Measurements from ENCODE around the gene RNF114.
A peak's percentile ranks its signal among the peaks of the same experiment; 100 is the strongest.
"Not testable (repeated sequence)": the region's sequence is repeated elsewhere in the genome, so short reads cannot be mapped to it uniquely, and the experiment has no call there.

Gene RNF114

DNA sequence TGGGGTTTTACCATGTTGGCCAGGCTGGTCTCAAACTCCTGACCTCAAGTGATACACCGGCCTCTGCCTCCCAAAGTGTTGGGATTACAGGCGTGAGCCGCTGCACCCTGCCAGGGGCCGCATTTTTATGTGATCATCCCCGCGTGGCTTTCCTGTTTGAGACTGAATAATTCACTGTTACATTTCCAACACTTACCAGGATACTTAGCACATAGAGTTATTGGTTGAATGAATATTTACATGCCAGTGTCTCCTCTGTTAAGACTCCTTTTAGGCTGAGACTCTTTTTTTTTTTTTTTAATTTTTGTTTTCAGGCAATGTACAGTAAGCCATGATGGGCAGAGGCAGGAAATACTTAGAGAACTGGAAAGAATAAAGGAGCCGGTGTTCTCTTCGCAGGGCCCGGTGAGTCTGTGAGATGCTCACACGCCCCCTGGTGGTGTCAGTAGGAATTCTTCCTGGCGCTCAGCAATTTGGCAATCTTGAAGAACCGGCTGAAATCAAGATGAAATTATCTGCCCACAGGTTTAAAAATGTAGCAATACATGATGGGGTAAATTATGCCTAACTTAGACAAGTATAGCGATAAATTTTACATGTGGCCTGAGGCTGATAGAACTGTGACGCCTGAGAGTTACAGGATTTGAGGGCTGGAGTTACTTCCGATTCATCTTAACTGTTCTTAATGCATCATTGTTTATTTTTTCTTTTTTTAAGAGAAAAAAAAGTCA lies 7.6 kb upstream of the RNF114 start:
- DNase-seq, result peak; percentile 82

DNA sequence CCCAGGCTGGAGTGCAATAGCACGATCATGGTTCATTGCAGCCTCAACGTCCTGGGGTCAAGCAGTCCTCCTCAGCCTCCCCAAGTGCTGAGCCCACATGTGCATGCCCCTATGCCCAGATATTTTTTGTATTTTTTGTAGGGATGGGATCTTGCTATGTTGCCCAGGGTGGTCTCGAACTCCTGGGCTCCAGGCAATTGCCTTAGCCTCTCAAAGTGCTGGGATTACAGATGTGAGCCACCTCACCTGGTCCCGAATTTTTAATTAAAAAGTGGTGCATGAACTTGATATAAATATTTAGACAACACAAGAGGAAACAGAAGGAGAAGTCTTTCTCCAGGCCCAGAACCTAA lies 7.1 kb upstream of the RNF114 start:
- no peak for DNase-seq

DNA sequence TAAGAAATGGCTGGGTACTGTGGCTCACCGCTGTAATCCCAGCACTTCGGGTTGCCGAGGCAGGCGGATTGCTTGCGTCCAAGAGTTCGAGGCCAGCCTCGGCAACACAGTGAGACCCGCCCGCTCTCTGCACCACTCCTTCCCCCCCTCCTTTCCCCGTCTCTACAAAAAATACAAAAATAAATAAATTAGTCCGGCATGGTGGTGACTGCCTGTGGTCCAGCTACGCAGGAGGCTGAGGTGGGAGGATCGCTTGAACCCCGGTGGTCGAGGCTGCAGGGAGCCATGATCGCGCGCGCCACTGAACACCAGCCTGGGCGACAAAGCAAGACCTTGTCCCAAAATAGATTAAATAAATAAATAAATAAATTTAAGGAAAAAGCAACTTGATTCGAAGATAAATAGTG lies 448 bp upstream of the RNF114 start:
- DNase-seq, result no peak

- no peak for DNase-seq
Observed at GRCh38 chr20:49937027-49937929, 1.1 kb downstream of the RNF114 start.

- DNase-seq, result no peak
Observed at GRCh38 chr20:49938173-49939163, 2.3 kb downstream of the RNF114 start.

GRCh38 chr20:49941456-49941855 lies 5.3 kb downstream of the RNF114 start:
- no peak for DNase-seq

DNA sequence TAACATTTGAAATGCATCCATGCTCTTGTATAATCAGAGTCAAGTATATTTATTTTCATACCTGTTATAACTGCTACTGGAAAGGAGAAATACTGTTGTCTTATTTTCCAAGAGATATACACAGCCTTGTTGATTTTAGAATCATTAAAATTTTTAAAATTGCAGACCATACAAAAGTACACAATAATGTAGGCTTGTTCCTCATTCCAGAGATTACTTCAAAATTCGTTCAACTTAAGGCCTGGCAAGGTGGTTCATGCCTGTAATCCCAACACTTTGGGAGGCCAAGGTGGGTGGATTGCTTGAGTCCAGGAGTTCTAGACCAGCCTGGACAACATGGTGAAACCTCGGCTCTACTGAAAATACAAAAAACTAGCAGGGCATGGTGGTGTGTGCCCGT lies 6.1 kb downstream of the RNF114 start:
- no peak for DNase-seq

- DNase-seq, result no peak
Observed at GRCh38 chr20:49942942-49943341, 6.7 kb downstream of the RNF114 start.

- no peak for DNase-seq
Observed at GRCh38 chr20:49945306-49945700, 9.1 kb downstream of the RNF114 start.

- no peak for DNase-seq
Observed at GRCh38 chr20:49945701-49946477, 9.7 kb downstream of the RNF114 start.

- no peak for DNase-seq
Observed at GRCh38 chr20:49948178-49948577, 12.0 kb downstream of the RNF114 start.

DNA sequence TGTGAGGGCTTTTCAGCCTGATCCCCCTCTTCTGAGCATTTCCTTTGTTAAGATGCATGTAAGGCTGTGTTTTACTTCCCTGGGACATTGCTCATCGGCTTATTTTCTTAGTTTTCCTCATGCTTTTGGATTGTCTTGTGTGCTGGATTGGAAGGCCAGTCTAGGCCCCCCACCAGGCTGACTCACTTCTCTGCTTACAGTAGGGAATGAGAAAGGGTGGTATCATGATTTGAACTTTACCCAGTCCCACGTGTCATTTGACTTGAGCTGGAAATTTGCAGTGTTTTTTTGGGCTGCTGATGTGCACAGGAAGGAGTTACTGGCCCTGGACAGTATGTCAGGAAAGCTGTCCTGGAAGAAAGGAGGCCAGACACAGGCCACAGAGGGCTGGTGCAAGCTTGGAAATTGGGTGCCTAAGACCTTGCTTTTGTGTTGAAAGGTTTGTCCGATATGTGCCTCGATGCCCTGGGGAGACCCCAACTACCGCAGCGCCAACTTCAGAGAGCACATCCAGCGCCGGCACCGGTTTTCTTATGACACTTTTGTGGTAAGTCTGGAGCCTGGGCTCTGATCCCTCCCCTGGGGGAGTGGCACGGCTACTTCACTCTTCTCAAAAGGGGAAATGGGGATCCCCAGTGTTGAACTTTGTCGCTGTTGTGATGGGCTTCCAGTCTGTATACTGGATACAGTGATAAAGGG lies 12.8 kb downstream of the RNF114 start:
- DNase-seq, result no peak

DNA sequence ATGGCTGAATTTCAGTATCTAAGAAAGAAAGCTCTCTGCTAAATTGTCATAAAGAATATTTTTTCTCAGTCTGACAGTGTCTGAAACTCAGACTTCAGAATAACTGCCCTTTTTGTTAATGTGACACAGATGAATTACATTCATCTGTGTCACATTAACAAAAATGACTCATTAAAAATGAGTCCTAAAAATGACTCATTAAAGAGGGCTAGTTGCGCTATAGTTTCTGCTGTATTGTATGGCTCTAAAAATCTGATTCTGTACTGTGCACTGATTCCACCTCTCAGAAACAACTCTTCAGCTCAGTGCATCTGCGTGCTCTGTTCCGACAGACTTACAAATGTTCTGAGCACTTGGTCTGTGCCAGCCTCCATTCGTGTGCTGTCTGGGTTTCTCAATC lies 15.0 kb downstream of the RNF114 start:
- DNase-seq, result no peak

DNA sequence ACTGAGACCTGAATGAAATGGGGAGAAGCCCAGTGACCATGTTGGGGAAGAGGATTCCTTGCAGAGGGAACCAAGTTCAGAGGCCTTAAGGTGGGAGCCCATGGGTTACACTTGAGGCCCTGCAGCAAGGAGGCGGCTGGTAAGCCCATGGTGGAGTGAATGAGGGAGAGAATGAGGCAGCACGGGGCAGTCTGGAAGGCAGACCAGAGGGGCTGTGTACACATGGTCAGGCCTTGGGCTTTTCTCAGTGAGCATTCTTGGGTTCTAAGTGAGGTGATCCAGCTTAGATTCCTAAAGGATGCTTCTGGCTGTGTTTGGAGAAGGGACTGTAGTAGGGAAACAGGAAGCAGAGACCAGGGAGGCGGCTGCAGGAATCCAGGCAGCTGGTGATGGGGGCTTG lies 19.0 kb downstream of the RNF114 start:
- no peak for DNase-seq

DNA sequence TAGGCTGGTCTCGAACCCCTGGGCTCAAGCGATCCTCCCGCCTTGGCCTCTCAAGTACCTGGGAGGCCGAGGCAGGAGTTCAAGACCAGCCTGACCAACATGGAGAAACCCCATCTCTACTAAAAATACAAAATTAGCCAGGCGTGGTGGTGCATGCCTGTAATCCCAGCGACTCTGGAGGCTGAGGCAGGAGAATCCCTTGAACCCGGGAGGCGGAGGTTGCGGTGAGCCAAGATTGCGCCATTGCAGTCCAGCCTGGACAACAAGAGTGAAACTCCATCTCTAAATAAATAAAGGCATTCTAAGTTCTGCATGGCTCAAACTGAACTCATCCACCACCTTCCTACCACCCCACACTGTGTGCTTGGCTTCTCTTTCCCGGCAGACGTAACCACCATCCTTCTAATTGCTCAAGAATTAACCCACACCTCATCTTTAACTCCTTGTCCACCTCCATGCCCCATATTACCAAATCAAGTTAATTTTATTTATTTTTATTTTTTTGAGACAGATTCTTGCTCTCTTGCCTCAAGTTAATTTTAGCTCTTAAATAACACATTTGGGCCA lies 19.7 kb downstream of the RNF114 start:
- DNase-seq, result not testable (repeated sequence)

DNA sequence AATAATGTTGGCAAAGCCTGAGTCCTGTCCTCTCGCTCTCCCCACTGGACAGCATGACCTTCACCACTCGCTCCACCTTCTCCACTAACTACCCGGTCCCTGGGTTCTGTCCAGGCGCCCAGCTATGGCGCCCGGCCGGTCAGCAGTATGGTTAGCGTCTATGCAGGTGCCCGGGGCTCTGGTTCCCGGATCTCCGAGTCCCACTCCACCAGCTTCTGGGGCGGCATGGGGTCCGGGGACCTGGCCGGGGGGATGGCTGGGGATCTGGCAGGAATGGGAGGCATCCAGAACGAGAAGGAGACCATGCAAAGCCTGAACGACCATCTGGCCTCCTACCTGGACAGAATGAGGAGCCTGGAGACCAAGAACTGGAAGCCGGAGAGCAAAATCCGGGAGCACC lies 20.5 kb downstream of the RNF114 start:
- no peak for DNase-seq

DNA sequence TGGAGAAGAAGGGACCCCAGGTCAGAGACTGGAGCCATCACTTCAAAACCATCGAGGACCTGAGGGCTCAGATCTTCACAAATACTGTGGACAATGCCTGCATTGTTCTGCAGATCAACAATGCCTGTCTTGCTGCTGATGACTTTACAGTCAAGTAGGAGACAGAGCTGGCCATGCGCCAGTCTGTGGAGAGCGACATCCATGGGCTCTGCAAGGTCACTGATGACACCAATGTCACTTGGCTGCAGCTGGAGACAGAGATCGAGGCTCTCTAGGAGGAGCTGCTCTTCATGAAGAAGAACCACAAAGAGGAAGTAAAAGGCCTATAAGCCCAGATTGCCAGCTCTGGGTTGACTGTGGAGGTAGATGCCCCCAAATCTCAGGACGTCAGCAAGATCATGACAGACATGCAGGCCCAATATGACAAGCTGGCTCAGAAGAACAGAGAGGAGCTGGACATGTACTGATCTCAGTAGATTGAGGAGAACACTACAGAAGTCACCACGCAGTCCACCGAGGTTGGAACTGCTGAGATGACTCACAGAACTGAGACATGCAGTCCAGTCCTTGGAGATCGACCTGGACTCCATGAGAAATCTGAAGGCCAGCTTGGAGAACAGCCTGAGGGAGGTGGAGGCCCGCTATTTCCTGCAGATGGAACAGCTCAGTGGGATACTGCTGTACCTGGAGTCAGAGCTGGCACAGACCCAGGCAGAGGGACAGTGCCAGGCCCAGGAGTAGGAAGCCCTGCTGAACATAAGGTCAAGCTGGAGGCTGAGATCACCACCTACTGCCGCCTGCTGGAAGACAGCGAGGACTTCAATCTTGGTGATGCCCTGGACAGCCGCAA lies 21.1 kb downstream of the RNF114 start:
- not testable (repeated sequence) for DNase-seq

DNA sequence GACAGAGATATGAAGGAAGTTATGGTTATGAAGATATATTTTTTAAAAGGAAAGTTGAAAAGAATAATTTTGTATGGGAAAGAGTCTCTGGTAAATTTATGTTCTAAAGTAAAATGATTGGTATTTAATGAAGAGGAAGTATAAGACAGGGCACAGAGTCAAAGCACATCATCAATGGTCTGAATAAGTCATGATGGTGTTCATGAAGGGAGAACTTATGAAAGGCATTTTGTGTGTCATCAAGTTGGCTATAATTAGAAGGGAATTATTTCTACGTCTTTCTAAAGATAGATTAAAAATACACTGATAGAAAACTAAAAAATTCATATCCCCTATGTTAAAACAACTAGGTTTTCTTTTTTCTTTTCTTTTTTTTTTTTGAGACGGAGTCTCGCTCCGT lies 25.2 kb downstream of the RNF114 start:
- DNase-seq, result no peak

GRCh38 chr20:49964964-49965780 lies 29.0 kb downstream of the RNF114 start:
- DNase-seq, result peak; percentile 27
